ENCODE data around the gene WNT9A.

The WNT9A gene

DNA sequence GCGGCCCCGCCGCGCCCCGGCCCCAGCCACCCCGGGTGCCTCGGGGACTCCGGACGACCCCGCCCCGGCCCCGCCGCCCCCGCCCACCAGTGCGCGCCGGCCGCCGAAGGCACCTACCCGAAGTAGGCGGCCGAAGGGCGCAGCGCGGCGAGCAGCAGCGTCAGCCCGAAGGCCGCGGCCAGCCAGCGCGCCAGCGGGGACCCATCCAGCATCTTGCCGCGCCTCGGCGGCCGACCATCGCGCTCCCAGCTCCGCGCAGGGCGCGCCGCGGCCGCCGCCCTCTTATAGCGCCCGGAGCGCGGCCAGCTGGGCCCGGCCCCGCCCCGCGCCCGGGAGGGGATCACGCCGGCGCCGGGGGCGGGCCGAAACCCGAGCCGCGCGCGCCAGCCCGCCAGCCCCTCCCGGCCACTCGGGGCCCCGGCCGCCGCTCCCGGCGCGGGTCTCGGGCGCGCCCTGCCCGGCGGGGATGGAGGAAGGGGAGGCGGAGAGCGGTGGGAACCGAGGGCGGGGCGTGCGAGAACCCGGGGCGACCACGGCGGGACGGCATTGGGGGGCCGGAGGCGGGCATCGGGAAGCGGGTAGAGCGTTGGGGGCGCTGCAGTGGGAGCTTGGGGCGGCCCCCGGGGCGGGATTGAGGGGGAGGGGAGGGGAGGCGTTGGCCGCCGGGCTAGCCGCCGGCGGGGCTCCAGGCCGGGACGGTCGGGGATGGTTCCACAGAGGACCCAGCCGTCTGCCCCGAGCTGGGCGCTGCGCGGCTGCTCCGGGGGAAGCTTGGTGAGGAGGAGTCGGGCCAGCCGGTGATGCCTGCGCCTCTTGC is at the start of gene WNT9A (continued):
- TF ChIP-seq KLF8 (tag by site-specific recombination; IDR thresholded peaks at IDR 0.05) (peak; percentile 92), OSR2 (tag by site-specific recombination; IDR thresholded peaks at IDR 0.05) (peak; percentile 45), ZNF561 (tag by site-specific recombination; IDR thresholded peaks at IDR 0.05; ENCODE audit: borderline replicate concordance) (peak; percentile 47; the same call in 1 of the 2 replicates), SP3 (tag by site-specific recombination; IDR thresholded peaks at IDR 0.05) (peak; percentile 85), ZNF549 (tag by site-specific recombination; IDR thresholded peaks at IDR 0.05) (no peak), ZNF501 (tag by site-specific recombination; IDR thresholded peaks at IDR 0.05) (peak; percentile 55; the same call in 1 of the 2 replicates), INSM2 (tag by site-specific recombination; IDR thresholded peaks at IDR 0.05) (0 out of 2 replicates have a peak, but pooled peaks have one; percentile 49), ZNF146 (tag by site-specific recombination; IDR thresholded peaks at IDR 0.05) (peak; percentile 20; the same call in 1 of the 2 replicates), ZNF510 (tag by site-specific recombination; IDR thresholded peaks at IDR 0.05; ENCODE audit: insufficient replicate concordance) (no peak), ZNF791 (tag by site-specific recombination; IDR thresholded peaks at IDR 0.05) (no peak), ZNF670 (tag by site-specific recombination; IDR thresholded peaks at IDR 0.05; ENCODE audit: low read depth) (no peak), EGR2 (tag by site-specific recombination; IDR thresholded peaks at IDR 0.05; ENCODE audit: low read depth) (peak; percentile 86), ZNF394 (tag by site-specific recombination; IDR thresholded peaks at IDR 0.05; ENCODE audit: borderline replicate concordance) (0 out of 2 replicates have a peak, but pooled peaks have one; percentile 31), ZBTB26 (tag by site-specific recombination; optimal IDR thresholded peaks at IDR 0.05) (peak; percentile 56), ZBTB20 (tag by site-specific recombination; IDR thresholded peaks at IDR 0.05) (peak; percentile 70), ZSCAN16 (tag by site-specific recombination; IDR thresholded peaks at IDR 0.05) (0 out of 2 replicates have a peak, but pooled peaks have one; percentile 39), ZFP69B (tag by site-specific recombination; IDR thresholded peaks at IDR 0.05) (0 out of 2 replicates have a peak, but pooled peaks have one; percentile 38), KLF7 (tag by site-specific recombination; IDR thresholded peaks at IDR 0.05; ENCODE audit: borderline replicate concordance) (peak; percentile 90; the same call in 1 of the 2 replicates), MEIS1 (CRISPR knock-in tag; IDR thresholded peaks at IDR 0.05; ENCODE audit: borderline replicate concordance) (peak; percentile 31; the same call in 1 of the 2 replicates), KLF17 (tag by site-specific recombination; IDR thresholded peaks at IDR 0.05) (peak; percentile 78), RBAK (tag by site-specific recombination; IDR thresholded peaks at IDR 0.05) (no peak)
- TF ChIP-seq, protein P1, sequence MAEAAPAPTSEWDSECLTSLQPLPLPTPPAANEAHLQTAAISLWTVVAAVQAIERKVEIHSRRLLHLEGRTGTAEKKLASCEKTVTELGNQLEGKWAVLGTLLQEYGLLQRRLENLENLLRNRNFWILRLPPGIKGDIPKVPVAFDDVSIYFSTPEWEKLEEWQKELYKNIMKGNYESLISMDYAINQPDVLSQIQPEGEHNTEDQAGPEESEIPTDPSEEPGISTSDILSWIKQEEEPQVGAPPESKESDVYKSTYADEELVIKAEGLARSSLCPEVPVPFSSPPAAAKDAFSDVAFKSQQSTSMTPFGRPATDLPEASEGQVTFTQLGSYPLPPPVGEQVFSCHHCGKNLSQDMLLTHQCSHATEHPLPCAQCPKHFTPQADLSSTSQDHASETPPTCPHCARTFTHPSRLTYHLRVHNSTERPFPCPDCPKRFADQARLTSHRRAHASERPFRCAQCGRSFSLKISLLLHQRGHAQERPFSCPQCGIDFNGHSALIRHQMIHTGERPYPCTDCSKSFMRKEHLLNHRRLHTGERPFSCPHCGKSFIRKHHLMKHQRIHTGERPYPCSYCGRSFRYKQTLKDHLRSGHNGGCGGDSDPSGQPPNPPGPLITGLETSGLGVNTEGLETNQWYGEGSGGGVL (tag by site-specific recombination; IDR thresholded peaks at IDR 0.05) = peak; percentile 93
- TF ChIP-seq, protein P2, sequence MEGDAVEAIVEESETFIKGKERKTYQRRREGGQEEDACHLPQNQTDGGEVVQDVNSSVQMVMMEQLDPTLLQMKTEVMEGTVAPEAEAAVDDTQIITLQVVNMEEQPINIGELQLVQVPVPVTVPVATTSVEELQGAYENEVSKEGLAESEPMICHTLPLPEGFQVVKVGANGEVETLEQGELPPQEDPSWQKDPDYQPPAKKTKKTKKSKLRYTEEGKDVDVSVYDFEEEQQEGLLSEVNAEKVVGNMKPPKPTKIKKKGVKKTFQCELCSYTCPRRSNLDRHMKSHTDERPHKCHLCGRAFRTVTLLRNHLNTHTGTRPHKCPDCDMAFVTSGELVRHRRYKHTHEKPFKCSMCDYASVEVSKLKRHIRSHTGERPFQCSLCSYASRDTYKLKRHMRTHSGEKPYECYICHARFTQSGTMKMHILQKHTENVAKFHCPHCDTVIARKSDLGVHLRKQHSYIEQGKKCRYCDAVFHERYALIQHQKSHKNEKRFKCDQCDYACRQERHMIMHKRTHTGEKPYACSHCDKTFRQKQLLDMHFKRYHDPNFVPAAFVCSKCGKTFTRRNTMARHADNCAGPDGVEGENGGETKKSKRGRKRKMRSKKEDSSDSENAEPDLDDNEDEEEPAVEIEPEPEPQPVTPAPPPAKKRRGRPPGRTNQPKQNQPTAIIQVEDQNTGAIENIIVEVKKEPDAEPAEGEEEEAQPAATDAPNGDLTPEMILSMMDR (tag by site-specific recombination; IDR thresholded peaks at IDR 0.05) = peak; percentile 62
- TF ChIP-seq, protein P3, sequence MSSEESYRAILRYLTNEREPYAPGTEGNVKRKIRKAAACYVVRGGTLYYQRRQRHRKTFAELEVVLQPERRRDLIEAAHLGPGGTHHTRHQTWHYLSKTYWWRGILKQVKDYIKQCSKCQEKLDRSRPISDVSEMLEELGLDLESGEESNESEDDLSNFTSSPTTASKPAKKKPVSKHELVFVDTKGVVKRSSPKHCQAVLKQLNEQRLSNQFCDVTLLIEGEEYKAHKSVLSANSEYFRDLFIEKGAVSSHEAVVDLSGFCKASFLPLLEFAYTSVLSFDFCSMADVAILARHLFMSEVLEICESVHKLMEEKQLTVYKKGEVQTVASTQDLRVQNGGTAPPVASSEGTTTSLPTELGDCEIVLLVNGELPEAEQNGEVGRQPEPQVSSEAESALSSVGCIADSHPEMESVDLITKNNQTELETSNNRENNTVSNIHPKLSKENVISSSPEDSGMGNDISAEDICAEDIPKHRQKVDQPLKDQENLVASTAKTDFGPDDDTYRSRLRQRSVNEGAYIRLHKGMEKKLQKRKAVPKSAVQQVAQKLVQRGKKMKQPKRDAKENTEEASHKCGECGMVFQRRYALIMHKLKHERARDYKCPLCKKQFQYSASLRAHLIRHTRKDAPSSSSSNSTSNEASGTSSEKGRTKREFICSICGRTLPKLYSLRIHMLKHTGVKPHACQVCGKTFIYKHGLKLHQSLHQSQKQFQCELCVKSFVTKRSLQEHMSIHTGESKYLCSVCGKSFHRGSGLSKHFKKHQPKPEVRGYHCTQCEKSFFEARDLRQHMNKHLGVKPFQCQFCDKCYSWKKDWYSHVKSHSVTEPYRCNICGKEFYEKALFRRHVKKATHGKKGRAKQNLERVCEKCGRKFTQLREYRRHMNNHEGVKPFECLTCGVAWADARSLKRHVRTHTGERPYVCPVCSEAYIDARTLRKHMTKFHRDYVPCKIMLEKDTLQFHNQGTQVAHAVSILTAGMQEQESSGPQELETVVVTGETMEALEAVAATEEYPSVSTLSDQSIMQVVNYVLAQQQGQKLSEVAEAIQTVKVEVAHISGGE (tag by site-specific recombination; conservative IDR thresholded peaks at IDR 0.05; ENCODE audit: low read depth) = 0 out of 2 replicates have a peak, but pooled peaks have one; percentile 35
- TF ChIP-seq, protein P4, sequence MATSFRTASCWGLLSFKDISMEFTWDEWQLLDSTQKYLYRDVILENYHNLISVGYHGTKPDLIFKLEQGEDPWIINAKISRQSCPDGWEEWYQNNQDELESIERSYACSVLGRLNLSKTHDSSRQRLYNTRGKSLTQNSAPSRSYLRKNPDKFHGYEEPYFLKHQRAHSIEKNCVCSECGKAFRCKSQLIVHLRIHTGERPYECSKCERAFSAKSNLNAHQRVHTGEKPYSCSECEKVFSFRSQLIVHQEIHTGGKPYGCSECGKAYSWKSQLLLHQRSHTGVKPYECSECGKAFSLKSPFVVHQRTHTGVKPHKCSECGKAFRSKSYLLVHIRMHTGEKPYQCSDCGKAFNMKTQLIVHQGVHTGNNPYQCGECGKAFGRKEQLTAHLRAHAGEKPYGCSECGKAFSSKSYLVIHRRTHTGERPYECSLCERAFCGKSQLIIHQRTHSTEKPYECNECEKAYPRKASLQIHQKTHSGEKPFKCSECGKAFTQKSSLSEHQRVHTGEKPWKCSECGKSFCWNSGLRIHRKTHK (tag by site-specific recombination; IDR thresholded peaks at IDR 0.05) = no peak

All from HEK293 (cell line).